Left forelimb (tissue), 1 donor: Measurements from ENCODE around the gene ITGAD.

ENCODE experiments used
- DNase-seq: peaks from one replicate; pipeline ENCODE4 v3.0.0-alpha.2; 2018; ENCODE audit warnings: low spot score

The ITGAD gene

DNA sequence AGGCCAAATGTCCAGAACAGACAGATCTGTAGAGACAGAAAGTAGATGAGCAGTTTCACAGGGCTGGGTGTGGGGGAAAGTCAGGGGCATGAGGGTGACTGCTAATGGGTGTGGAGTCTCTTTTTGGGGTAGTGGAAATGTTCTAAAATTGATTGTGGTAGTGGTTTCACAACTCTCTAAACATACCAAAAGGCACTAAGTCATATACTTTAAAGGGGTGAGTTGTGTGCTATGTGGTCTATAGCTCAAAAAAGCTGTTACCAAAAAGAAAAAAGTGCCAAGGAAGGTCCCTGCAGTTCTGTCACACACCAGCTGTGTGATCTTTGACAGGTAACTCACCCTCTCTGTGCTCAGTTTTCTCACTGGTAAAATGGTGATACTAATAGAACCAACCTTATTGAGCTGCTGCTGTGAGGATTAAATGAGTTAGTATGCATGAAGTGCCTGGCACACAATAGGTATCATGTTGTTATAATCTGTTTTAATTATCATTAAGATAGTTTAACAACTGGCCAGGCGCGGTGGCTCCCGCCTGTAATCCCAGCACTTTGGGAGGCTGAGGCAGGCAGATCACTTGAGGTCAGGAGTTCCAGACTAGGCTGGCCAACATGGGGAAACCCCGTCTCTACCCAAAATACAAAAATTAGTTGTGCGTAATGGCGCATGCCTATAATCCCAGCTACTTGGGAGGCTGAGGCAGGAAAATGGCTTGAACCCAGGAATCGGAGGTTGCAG is 27.8 kb upstream of the ITGAD start:
- no peak for DNase-seq

DNA sequence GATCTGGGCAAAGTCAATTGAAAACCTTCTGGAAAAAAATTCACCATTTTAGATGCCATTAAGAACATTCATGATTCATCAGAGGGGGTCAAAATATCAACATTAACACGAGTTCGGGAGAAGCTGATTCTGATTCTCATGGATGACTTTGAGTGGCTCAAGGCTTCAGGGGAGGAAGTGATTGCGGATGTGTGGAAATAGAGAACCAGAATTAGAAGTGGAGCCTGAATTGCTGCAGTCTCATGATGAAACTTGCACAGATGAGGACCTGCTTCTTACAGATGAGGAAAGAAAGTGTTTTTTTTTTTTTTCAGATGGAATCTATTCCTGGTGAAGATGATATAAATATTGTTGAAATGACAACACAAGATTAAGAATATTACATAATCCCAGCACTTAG is 25.3 kb upstream of the ITGAD start:
- DNase-seq, result no peak

DNA sequence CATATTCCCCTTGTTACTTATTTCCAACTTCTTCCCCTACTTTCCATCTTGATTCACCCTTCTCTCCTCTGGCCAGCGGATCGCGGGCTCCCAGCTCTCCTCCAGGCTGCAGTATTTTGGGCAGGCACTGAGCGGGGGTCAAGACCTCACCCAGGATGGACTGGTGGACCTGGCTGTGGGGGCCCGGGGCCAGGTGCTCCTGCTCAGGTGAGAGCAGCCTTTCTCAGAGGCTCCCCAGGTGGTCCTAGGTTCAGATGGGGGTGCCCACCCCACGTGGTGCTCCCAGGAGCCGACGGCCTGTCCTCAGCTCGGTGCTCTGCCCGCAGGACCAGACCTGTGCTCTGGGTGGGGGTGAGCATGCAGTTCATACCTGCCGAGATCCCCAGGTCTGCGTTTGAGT is 22.1 kb upstream of the ITGAD start:
- no peak for DNase-seq

DNA sequence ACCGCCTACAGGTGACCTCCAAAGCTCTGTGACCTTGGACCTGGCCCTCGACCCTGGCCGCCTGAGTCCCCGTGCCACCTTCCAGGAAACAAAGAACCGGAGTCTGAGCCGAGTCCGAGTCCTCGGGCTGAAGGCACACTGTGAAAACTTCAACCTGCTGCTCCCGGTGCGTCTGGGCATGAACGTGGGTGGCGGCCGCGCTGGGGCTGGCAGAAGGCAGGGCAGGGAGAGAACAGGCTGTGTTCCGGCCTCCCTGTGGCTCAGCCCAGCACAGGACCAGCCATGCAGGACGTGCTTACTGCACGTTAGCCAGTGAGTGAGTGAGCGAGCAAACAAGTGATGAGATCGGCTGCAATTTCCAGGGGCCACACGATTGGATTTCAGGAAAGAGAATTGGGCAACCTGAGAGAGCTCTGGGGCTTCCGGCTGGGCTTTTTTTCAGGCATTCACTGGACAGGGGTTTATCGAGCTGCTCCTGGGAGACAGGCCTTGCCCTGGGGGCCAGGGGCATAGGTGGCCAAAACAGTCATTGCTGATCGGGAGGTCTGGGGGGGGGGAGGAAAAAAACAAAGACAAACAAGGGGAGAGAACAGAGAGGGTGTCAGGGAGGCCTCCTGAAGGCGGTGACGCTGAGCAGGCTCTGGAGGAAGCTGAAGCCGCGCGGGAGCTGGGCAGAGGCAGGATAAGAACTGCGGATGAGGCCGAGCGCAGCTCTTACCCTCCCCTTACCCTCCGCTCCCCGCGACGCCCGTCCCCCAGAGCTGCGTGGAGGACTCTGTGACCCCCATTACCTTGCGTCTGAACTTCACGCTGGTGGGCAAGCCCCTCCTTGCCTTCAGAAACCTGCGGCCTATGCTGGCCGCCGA is 21.3 kb upstream of the ITGAD start:
- no peak for DNase-seq

DNA sequence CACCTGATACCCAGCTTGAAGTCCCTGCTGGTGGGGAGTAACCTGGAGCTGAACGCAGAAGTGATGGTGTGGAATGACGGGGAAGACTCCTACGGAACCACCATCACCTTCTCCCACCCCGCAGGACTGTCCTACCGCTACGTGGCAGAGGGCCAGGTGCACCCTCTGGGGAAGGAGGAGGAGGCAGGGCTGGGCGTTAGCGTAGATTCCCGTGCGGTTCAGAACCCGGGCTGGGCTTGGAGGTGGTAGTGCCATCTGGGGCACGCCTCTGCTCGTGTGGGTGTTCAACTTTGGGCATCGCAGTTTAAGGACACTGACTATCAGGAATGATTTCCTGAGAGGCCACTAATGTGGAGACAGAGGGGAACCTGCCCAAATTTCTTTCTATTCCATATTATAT is 19.9 kb upstream of the ITGAD start:
- no peak for DNase-seq

DNA sequence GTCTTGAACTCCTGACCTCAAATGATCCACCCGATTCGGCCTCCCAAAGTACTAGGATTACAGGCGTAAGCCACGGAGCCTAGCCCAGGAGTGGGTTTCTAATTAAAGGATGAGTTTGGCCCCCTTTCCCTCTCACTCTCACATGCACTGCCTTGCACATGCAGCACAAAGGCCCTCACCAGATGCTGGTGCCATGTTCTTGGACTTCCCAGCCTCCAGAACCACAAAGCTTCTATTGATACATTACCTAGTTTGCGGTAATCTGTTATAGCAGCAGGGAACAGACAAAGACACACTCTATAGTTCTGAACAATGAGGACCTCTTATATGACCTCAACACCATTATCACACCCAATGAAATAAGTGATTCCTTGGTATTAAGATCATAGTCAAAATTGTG is 17.9 kb upstream of the ITGAD start:
- DNase-seq, result no peak

DNA sequence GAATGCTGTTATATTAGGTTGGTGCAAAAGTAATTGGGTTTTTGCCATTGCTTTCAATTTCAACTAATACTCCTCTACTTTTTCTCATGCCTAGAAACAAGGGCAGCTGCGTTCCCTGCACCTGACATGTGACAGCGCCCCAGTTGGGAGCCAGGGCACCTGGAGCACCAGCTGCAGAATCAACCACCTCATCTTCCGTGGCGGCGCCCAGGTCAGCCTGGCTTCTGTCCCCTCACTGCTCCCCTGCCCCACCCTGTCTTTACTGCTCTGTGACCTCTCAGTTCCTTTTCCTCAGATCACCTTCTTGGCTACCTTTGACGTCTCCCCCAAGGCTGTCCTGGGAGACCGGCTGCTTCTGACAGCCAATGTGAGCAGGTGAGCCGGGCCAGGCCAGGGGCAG is 16.4 kb upstream of the ITGAD start:
- DNase-seq, result no peak

DNA sequence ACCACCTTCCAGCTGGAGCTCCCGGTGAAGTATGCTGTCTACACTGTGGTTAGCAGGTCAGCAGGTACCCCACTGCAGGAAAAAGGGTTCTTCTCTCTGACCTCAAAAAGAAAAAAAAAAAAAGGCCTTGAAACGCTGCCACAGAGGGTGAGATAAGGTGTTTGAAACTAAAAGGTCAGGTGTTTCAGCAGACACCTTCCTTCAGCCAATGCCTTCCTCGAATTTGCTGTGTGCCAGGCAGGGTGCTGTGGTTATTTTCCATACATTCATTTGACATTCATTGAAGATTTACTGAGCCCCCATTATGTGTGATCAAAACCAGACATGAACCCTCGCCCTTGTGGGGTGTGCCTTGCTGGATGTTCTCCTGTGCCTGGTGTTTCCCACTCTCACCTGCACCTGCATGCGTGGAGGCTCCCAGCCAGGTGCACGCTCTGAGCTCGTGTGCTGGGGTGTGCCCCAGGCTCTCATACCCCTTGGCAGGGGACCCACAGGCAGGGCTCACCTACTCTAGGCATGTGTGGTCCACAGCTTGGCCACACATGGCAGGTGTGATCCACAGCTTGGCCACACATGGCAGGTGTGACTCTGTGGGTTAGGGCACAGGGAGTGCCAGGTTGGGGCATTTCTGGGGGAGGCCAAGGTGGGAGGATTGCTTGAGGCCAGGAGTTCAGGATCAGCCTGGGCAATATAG is 15.8 kb upstream of the ITGAD start:
- no peak for DNase-seq

DNA sequence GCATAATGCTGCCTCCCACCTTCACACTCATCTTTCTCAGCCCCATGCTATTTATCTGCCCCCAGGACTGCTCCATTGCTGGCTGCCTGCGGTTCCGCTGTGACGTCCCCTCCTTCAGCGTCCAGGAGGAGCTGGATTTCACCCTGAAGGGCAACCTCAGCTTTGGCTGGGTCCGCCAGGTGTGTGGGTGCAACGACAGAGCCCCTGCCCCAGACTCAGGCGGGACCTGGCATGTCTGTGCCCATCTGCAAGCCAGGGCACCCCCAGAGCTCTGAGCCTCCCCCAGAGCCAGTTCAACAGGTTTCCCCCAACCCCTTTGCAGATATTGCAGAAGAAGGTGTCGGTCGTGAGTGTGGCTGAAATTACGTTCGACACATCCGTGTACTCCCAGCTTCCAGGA is 12.9 kb upstream of the ITGAD start:
- no peak for DNase-seq

DNA sequence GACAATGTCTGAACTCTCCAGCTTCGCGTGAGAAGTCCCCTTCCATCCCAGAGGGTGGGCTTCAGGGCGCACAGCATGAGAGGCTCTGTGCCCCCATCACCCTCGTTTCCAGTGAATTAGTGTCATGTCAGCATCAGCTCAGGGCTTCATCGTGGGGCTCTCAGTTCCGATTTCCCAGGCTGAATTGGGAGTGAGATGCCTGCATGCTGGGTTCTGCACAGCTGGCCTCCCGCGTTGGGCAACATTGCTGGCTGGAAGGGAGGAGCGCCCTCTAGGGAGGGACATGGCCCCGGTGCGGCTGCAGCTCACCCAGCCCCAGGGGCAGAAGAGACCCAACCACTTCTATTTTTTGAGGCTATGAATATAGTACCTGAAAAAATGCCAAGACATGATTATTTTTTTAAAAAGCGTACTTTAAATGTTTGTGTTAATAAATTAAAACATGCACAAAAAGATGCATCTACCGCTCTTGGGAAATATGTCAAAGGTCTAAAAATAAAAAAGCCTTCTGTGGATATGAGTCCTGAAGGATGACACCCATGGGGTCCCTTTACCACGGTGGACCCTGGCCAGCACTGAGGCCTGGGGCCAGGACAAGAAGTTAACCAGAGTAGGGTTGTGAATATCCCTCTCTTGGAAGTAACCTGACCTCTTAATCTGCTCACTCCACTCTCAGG is 10.5 kb upstream of the ITGAD start:
- DNase-seq, result no peak

DNA sequence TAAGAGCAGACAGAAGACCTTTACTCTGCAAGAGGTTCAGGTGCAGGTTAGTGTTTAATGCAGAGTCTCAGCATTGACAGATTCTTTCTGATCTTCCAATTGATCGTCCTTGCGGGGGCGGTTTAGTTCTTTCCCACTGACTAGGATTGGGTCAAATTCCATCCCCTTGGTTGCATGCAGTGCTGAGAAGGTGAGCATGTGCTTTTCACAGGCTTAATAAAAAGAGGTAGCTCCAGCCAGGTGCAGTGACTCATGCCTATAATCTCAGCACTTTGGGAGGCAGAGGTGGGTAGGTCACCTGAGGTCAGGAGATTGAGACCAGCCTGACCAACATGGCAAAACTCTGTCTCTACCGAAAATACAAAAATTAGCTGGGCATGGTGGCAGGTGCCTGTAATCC is 7.5 kb upstream of the ITGAD start:
- DNase-seq, result no peak

DNA sequence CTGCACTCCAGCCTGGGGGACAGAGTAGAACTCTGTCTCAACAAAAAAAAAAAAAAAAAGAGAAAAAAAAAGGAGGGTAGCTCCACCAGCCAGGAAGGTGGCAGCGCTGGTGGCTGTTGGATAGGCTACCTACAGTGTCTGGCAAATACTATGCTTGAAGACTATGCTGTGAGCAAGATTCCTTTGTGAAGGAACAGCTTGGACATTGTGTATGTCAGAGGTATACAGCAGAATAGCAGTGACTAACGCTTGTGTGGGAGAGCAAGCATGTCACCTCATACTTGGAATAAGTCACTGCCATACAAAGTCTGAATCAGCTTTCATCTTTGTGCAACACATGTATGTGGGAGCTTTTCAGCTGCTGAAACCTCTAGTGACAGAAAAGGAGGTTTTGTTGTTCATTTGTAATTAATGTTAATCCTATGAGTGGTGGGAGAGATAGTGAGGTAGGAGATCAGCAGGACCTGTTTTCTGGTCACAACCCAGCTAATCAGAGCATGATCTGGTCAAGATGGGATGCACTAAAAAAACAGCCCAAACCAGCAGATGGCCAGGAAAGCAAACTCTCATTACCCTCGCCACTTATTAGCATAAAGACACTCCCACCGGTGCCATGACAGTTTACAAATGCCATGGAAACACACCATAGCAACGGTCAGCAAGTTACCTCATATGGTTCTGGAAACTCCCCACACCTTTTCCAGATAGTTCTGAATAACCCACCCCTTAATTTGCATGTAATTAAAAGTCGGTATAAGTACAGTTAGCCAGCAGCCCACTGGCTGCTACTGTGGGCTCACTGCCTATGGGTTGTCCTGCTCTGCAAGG is 6.8 kb upstream of the ITGAD start:
- DNase-seq, result no peak

DNA sequence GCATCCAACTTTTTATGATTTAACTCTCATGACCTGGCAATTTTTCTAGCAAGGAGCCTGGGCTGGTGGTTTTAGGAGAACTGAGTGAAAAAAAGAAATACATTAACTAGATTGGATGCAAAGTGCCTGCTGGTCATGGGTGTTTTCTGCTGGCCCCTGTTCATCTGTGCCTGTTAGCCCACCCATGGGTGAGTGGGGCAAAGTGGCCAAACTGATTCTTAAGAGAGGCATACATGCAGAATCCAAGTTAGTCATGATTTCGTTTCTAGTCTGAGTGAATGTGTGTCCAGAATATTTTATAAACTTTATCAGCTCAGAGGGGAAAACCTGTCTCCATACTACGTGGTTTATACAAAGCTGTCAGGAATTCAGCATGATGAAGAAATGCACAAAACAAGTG is 4.6 kb upstream of the ITGAD start:
- no peak for DNase-seq

DNA sequence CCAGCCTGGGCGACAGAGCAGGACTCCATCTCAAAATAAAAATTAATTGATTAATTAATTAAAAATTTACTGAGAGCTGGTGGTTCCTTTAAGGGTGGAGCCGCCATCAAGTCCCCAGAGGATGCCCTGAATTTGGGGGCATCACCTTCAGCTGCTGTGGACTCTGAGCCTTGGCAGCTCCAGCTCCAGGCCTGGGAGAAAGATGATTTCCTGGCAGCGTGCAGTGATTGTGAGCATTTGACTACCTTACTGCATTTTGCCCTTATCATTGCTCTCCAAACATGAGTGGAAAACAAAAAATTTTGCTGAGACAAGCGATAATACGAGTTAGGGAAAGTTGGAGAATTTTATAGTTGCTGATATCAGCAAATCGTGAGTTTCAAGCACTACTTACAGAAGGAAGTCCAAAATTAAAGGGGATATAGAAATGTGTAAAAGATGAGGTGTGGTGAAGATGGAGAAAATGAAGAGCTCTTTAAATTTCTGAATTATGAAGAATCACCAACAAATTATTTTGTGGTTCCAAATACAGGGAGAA is 2.6 kb upstream of the ITGAD start:
- DNase-seq, result no peak

DNA sequence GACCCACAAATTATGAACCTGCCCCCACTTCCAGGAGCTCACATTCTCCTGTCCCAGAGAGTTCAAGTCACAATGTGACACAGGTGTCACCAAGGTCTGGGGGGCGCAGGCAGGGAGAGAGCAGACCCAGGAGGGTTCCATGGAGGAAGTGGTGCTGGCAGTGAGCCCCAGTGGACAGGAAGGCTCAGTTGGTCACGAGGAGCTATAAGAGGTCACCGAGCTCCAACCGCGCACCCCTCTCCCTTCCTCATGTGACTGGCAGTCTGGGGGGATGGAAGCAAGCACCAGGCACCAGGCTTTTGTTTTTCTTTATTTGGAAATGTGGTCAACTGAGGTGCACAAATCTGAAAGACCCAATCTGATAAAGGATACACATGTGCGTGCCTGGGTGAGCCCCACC is 2.5 kb downstream of the ITGAD start:
- DNase-seq, result no peak

DNA sequence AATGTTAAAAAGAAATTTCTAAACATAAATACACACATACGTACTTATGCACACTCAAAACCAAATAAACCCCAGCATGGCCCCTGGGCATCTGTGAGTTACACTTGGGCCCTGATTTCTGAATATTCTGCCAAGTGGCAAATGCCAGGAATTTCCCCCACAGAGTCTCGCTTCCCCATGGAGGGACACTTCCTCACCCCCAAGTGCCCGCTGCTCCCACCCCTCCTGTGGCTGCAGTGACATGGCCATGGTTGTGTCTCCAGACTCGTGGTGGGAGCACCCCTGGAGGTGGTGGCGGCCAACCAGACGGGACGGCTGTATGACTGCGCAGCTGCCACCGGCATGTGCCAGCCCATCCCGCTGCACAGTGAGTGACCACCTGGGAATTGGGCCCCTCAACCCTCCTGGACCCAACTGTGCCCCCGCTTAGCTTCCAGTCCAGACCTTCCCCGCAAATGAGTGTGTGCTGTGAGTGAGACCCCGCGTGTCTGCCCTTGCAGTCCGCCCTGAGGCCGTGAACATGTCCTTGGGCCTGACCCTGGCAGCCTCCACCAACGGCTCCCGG is 4.0 kb downstream of the ITGAD start:
- DNase-seq, result no peak

DNA sequence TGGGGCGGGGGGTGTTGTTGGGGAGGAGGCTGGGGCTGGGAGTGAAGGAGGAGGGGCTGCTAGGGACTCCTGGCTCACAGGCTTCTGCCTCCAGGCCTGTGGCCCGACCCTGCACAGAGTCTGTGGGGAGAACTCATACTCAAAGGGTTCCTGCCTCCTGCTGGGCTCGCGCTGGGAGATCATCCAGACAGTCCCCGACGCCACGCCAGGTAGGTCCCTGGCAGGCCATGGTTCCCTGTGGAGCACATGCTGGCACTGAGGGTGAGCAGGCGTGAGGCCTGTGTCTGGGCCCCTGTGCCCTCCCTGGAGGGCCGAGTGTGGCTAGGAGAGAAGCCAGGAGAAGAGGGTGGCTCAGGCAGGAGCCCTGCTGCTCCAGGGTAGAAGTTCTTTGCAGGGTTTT is 4.6 kb downstream of the ITGAD start:
- no peak for DNase-seq

DNA sequence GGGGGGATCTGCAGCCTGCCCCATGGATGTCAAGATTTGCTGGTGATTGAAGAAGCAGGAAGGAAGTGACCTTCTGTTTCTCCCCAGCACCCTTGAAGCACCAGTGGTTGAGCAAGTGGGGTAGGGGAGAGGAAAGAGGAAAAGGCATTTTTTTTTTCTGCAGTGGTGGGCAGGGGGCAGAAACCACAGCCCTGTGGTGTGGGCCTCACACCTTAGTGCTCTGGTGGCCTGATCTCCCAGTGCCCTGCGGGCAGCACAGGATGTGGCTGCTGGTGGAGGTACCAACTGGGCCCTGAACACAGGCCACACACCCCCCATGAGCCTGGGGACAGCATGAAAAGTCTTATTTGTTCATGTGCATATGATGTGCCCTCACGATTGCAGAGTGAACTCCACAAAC is 7.1 kb downstream of the ITGAD start:
- peak; percentile 26 for DNase-seq

DNA sequence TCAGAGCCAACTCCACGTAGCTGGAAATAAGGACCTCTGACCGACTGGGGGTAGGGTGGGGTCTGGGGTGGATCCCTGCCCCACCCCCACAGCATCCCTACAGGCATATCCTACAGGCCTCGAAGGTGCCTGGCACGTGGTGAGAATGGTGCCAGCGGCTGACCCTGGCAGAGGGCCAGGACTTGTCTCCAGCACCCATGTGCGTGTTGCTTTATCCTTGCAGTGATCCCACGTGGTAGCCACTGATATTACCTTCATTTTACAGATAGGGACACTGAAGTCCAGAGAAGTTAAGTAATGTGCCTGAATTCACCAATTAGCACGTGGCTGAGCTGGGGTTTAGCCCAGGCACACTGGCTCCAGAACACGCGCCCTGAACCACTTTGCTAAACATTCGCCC is 8.3 kb downstream of the ITGAD start:
- no peak for DNase-seq

DNA sequence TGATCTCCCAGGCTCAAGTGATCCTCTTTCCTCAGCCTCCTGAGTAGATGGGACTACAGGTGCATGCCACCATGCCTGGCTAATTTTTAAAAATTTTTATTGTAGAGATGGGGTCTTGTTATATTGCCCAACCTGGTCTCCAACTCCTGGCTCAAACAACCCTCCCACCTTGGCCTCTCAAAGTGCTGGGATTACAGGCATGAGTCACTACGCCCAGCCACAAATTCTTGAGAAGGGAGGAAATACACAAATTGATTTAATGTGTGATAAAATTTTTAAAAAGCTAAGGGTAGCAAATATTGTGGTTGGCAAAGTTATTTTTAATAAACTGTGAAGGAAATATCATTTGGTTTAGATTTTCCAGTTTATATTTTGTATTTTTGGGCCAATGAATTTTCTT is 9.6 kb downstream of the ITGAD start:
- DNase-seq, result no peak
